HUDEP-2 (cell line): Measurements from ENCODE around the gene ZNF263.

Experiments
- DNase-seq, 76 experiments: peaks; one replicate each; lab custom pipeline; 2025; ENCODE audit not compliant: unreplicated experiment in 76 of 76; lab: John Stamatoyannopoulos, UW

ZNF263 gene

GRCh38 chr16:3282730-3283542 lies at the start of gene ZNF263:
TSS of gene ZNF263 (plus strand) at chr16:3283491. CDS start at chr16:3283819, 328 bp downstream.
- DNase-seq, result peak; percentile 49 to 97 (median 93)

DNA sequence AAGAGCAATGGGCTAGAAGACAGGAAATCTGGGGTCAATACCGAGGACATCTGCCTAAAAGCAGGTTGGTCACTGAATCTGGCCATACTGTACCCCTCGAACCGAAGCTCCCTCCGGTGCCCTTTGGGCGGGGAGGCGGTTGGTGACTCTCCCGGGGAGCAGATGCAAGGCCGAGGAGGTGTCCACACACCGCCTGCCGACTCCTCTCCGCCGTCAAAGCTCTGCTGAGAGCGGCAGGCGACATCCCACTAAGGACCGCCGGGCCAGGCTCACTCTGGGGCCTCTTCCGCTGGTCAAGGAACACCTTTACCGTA lies 48.8 kb upstream of the ZNF263 start:
- DNase-seq, result peak in 7 of 76 experiments; percentile 7 to 40 (median 25)

DNA sequence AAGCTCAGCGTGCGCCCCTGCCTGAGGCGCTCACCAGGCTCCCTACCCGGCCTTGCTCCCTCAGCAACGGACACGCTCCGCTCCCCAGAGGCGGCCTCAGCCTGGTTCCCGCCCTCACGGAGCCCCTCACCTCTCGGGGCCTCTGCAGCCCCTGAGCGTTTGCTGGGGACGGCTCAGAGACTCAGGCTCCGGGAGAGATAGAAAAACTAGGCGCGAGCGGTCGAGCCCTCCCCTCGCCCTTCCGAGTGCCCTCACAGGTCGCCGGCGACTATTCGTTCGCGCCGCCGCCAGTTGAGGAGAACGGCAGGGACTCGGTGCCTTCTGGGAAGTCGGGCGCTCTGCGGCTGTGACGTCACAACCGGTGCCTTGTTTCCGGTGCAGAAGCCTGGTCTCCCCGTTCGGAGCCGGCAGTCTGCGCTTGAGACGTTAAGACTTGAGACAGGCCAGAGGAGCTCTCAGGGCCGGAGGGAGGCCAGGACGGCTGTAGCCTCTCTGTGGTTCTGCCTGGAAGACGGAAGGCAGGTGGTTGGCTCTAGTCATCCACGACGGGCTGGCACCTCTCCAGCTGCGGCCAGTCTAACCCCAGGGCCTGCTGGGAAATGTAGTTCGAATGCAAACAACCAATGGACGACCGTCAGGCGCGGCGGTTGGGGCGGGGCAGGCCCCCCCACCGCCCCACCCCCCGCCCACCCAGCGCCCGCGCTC lies 48.3 kb upstream of the ZNF263 start, which contains the start of gene ZNF200:
TSS of gene ZNF200 (minus strand) at position 302 of the 705 bp plus-strand sequence. CDS start 1,403 bp downstream, outside the sequence.
- peak in 75 of 76 experiments; percentile 60 to 94 (median 89) for DNase-seq

GRCh38 chr16:3235856-3236669 lies 47.2 kb upstream of the ZNF263 start:
- peak in 1 of 76 experiments; percentile 9 for DNase-seq

- no peak for DNase-seq
These were observed 41.5 kb upstream of the ZNF263 start for GRCh38 chr16:3241761-3242160.

GRCh38 chr16:3242709-3243108 lies 40.6 kb upstream of the ZNF263 start:
- no peak for DNase-seq

DNA sequence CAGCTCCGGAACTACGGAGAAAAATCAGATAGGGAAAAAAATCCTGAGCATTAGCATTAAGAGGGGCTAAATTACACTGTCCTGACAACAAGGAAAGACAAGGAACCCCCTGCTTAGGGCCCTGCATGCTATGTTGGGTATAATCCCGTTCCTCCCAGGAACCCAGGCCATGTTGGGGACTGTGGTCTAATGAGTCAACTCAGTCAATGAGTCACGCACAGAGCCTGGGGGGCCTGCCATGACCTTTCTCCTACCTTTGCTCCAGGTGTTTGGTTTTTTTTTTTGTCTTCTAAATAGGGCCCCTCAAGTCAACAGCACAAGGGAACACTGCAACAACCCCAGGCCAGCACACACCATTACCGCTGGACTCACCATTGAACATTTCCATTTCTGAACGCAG lies 39.4 kb upstream of the ZNF263 start:
- no peak for DNase-seq

- DNase-seq, result no peak
These were observed 37.3 kb upstream of the ZNF263 start for GRCh38 chr16:3246002-3246401.

DNA sequence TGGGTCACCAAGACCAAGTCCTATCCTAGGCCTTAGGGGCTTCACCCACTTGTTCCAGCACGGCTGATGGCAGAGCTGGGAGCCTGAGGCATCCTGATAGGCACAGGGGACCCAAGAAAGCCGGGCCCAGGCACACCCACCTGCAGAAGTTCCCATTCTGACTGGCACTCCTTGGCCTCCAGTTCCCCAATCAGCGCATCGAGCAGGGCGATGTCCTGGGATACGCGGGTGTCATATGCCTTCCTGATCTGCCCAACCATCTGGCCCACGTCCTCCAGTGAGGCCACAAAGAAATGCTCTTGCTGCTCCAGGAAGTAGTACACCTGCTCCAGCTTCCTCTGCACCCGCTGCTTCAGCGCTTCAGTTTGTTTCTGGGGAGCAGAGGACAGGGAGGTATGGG lies 36.4 kb upstream of the ZNF263 start:
- DNase-seq, result no peak

GRCh38 chr16:3248596-3248995 lies 34.7 kb upstream of the ZNF263 start:
- no peak for DNase-seq

DNA sequence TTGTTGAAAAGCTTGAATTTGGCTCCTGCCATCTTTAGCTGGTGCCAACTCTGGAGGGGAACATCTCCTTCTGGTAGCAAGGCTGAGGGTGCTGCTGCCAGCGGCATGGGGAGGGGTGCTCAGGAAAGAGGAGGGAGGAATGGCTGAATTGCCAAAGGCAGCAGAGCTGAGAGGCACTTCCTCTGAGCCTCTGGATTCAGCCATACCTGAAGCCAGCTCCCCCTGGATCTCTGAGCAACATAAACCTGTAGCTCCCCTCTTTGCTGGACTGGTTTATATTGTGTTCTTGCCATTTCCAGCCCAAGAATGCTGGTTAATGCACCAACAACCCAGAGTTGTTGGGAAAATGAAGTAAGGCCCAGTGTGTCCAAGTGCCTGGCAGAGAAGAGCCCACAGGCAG lies 34.3 kb upstream of the ZNF263 start:
- DNase-seq, result no peak

DNA sequence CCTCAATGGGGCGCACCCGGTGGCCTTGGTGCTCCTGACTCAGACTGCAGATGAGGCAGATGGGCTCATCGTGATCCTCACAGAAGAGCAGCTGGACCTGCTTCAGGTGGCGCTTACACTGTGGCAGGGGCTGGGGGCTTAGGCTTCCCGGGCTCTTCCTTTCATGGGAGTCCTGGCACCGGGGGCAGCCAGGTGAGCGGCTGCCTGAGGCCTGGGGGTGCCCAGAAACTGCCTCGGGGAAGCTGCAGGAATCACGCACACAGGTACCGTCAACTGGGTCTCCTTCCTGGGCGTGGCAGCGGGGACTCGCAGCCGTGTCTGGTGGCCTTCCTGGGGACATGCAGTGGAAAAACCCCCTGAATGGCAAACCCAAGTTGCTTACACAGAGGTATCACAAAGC lies 33.8 kb upstream of the ZNF263 start:
- DNase-seq, result no peak

DNA sequence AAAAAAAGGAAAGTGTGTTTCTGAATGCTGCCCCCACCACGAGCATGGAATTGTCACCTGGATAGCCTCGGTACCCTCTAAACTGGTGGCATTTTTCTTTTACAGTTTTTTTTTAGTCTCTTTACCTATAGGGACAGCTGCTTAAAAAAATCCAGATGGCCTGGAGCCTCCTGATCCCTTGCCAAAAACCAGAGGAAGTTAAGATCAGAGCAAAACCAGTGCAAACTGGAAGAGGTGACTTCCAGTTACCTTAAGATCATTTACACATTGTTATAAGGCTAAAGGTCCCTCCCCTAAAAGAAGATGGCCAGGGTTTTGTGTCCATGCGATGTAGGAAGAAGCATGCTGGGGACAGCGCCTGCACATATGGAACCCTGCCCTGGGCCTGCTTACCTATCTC lies 30.3 kb upstream of the ZNF263 start:
- no peak for DNase-seq

- no peak for DNase-seq
These were observed 29.0 kb upstream of the ZNF263 start for GRCh38 chr16:3254309-3254708.

DNA sequence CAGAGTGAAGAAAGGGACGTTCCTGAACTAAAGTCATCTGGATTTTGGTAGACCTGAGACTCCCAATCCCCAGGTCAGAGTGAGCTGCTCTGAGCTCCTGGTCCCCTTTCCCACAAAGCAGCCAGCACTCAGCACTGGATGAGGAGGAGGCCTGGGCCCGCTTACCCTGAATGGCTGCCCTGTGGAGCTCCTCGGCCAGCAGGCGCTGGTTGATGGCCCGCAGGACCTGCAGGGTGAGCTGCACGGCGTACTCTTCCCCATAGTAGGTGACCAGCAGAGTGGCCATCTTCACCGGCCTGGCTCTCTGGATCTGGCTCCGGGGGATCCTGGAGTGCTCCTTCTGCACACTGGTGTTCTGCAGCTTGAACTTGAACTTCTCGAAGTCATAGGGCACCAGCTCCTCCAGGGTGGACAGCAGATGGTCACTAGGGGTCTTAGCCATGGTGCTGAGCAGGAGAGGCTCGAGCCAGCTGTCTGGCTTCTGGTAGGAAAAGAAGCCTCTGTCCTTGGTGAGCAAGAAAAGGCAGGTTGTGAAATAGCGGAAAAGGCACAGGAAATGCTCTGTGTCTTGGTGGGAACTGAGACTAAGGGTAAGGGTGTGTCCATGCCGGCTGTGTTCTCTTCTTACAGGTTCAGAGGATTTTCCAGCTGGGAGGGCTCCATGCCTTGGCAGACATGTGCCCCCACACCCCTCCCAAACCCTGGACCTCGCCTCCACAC lies 27.0 kb upstream of the ZNF263 start, which contains the start of gene MEFV:
TSS of gene MEFV (minus strand) at position 488 of the 720 bp plus-strand sequence. CDS start at position 442, 46 bp downstream.
- DNase-seq, result no peak

DNA sequence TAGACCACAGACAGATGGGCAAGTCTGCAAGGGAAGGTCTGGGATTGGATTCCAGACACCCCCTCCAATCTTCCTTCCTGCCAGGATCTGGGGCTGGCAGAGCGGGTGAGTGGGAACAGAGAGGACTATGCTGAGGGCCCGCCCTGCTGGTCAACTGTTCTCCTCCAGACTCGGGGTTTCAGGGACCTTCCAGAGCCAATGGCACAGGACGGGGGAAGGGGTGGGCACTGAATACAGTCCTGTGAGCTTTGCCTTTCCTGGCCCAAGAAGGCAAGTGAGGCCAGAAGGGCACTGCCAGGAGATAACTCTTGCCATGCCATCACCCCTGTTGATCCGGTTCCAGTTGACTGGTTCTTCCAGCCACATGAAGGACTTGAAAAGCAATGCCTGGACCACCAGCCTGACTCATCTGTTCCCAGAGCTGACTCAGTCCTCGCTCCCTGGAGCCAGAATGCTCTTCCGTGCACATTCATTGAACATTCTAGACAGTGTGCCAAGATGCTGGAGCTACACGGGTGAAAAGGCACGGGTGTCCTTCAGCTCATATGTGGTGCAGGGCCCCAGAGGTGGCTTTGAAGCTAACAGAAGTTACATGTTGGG lies 26.3 kb upstream of the ZNF263 start:
- DNase-seq, result no peak

DNA sequence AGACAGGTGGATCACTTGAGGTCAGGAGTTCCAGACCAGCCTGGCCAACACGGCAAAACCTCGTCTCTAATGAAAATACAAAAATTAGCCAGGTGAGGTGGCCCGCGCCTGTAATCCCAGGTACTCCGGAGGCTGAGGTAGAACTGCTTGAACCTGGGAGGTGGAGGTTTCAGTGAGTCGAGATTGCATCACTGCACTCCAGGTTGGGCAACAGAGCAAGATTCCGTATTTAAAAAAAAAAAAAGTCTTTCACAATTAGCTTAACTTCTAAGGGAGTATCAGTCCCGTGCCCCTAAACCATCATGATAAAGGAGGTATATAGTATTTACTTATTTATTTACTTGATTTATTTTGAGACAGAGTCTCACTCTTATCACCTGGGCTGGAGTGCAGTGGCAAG lies 23.5 kb upstream of the ZNF263 start:
- no peak for DNase-seq

DNA sequence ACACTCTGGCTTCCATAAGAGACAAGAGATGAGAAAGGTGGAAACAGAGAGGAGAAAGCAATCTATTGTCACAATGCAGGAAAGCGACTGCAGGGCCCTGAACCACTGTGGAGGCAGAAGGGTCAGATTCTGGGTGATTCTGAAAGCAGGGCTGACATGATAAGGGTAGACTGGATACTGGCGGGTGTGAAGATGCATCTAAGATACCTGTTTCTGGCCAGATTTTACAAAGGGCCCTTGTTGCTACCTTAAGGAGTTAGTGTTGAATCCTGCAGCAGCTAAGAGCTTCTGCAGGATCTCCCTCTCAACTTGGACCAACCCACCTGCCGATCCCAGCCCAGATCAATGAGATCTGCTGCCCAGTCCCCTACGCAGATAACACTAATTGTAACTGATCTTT lies 20.8 kb upstream of the ZNF263 start:
- no peak for DNase-seq

DNA sequence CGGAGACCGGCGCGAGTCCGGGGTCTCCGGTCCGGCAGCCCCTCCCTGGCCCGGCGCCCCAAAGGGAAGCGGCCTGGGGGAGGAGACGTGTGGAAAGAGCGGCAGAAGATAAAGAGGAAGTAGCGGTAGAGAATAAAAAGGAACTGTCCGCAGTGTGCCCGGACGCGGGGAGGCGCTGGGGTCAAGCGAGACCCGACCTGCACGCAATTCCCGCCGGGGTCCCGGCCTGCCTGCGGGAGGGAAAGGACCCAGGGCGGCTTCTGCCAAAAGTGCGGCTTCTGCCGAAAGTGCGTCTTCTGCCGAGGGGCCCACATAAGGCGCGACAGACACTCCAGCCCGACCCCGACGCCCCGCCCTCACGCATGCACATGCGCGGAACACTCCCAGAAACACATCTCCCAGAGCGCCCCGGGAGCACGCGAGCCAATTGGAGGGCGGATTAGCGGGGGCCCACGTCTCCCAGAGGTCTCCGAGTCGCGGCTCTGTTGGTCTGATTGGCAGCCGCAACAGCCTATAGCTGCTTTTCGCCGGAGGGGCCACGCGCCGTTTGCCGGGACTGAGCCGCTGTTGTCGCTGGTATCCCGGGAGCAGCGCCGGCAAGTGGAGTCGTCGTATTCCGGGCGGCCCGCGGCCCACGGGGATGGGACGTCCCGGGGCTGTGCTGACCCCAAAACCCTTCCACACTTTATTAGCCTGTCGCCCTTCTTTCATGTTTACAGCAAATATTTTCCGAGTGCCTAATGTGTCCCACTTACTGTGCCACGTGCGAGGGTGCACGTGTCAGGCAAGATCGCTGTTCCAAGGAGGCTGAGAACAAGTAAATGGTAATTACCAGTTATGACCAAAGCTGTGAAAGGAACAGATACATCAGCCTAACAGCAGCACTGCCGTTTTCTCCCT lies 18.9 kb upstream of the ZNF263 start:
- DNase-seq, result peak; percentile 83 to 99 (median 97)
